ENCODE data around the gene ADAMTS2.

DNA sequence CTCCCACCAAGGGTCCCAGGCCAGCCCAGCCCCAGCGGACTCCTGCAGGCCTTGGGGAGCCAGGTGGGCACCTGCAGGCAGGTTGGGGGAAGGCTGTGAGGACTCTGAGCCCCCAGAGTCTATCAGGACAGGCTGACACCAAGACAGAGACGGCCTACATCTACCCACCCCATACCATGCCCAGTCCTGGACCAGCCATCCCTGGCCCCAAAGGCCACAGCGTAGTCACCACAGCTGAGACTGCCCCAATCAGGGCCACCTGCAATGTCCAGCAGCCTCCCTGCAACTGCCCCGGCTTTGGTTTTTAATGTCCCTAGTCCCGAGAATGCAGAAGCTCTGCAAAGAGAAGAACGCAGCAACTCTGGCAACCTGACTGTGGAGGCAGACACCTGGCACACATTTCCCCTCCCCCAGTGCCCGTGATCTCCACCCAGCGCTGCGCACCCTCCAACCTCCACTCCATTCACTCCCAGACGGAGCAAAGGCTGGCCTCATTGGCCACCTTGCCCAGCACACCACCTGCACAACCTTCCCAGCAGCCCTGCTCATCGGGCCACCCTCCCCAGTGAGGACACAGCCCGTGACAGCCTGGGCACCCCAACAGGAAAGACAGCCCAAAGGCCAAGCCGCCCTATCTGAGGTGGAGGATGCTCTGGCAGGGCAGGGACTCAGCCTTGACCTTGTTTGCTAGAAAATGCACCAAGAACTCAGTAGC is 14.9 kb downstream of the ADAMTS2 start:
- TF ChIP-seq, protein P1, sequence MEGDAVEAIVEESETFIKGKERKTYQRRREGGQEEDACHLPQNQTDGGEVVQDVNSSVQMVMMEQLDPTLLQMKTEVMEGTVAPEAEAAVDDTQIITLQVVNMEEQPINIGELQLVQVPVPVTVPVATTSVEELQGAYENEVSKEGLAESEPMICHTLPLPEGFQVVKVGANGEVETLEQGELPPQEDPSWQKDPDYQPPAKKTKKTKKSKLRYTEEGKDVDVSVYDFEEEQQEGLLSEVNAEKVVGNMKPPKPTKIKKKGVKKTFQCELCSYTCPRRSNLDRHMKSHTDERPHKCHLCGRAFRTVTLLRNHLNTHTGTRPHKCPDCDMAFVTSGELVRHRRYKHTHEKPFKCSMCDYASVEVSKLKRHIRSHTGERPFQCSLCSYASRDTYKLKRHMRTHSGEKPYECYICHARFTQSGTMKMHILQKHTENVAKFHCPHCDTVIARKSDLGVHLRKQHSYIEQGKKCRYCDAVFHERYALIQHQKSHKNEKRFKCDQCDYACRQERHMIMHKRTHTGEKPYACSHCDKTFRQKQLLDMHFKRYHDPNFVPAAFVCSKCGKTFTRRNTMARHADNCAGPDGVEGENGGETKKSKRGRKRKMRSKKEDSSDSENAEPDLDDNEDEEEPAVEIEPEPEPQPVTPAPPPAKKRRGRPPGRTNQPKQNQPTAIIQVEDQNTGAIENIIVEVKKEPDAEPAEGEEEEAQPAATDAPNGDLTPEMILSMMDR (IDR thresholded peaks at IDR 0.05), result no peak
- TF ChIP-seq POLR2A (IDR thresholded peaks at IDR 0.05), result no peak

Data from lower leg skin (tissue), 3 donors.